HepG2 (cell line): ENCODE data around the gene NME1. TPM values are rescaled to one million over a fixed set of nuclear protein-coding genes. Genes with fewer than 3 reads are reported as not detected.

ENCODE experiments used
- ADNP ChIP-seq: sonication (generic); formaldehyde crosslinking; IDR thresholded peaks from 2 replicates; pipeline ENCODE4 v1.4.0; 2020; ENCODE audit warnings: missing genetic modification reagents
- BATF2 ChIP-seq: sonication (generic); formaldehyde crosslinking; IDR thresholded peaks from 2 replicates; pipeline ENCODE4 v1.8.0; 2022; ENCODE audit warnings: mild to moderate bottlenecking, missing genetic modification reagents, moderate library complexity
- ELF3 ChIP-seq: IDR thresholded peaks from 2 replicates; pipeline ENCODE4 v1.6.1; 2016; ENCODE audit warnings: missing genetic modification reagents, missing compliant biosample characterization
- FOSL1 ChIP-seq: sonication (generic); formaldehyde crosslinking; IDR thresholded peaks from 2 replicates; pipeline ENCODE4 v1.9.0; 2021; ENCODE audit warnings: missing genetic modification reagents, borderline replicate concordance
- FUBP1 ChIP-seq: sonication (generic); formaldehyde crosslinking; IDR thresholded peaks from 2 replicates; pipeline ENCODE4 v1.5.1; 2020; ENCODE audit warnings: missing genetic modification reagents, mild to moderate bottlenecking, borderline replicate concordance
- MEIS1 ChIP-seq: sonication (generic); formaldehyde crosslinking; IDR thresholded peaks from 2 replicates; pipeline ENCODE4 v1.9.0; 2021; ENCODE audit warnings: mild to moderate bottlenecking, missing genetic modification reagents, moderate library complexity, borderline replicate concordance
- PATZ1 ChIP-seq: sonication (generic); formaldehyde crosslinking; IDR thresholded peaks from 2 replicates; pipeline ENCODE4 v1.4.0; 2020; ENCODE audit warnings: missing genetic modification reagents
- RORA ChIP-seq: sonication (generic); formaldehyde crosslinking; IDR thresholded peaks from 2 replicates; pipeline ENCODE4 v1.5.0; 2020; ENCODE audit warnings: mild to moderate bottlenecking, missing genetic modification reagents, moderate library complexity
- SMAD1 ChIP-seq: sonication (generic); formaldehyde crosslinking; IDR thresholded peaks from 2 replicates; pipeline ENCODE4 v1.4.0; 2020; ENCODE audit warnings: missing genetic modification reagents, low read depth, mild to moderate bottlenecking, borderline replicate concordance
- SOX6 ChIP-seq, 2 experiments: fragments of 450-650 bp in 1 of 2; sonication (generic) in 1 of 2; formaldehyde crosslinking in 1 of 2; IDR thresholded peaks; 2 replicates each; pipeline versions ENCODE4 v1.4.0 to v1.6.1; 2017 to 2020; ENCODE audit warnings: antibody characterized with exemption in 1 of 2, mild to moderate bottlenecking in 1 of 2, missing genetic modification reagents in 1 of 2
- TRAFD1 ChIP-seq: sonication (generic); formaldehyde crosslinking; IDR thresholded peaks from 2 replicates; pipeline ENCODE4 v1.5.1; 2020; ENCODE audit warnings: missing genetic modification reagents, mild to moderate bottlenecking, borderline replicate concordance
- ZBTB43 ChIP-seq: sonication (generic); formaldehyde crosslinking; conservative IDR thresholded peaks from 2 replicates; pipeline ENCODE4 v1.4.0; 2020; ENCODE audit warnings: missing genetic modification reagents
- ZNF121 ChIP-seq: sonication (generic); formaldehyde crosslinking; IDR thresholded peaks from 2 replicates; pipeline ENCODE4 v1.5.0; 2020; ENCODE audit warnings: mild to moderate bottlenecking, missing genetic modification reagents
- ZNF281 ChIP-seq: sonication (generic); formaldehyde crosslinking; IDR thresholded peaks from 2 replicates; pipeline ENCODE4 v1.4.0; 2020; ENCODE audit warnings: missing genetic modification reagents, borderline replicate concordance
- ZNF33B ChIP-seq: sonication (generic); formaldehyde crosslinking; IDR thresholded peaks from 2 replicates; pipeline ENCODE4 v1.5.1; 2020; ENCODE audit warnings: mild to moderate bottlenecking, missing genetic modification reagents
- ZNF619 ChIP-seq: sonication (generic); formaldehyde crosslinking; IDR thresholded peaks from 2 replicates; pipeline ENCODE4 v1.4.0; 2020; ENCODE audit warnings: mild to moderate bottlenecking, missing genetic modification reagents
- polyA plus RNA-seq, 8 experiments: library from polyadenylated mRNA; depleted of rRNA in 3 of 8; stranded (reverse) in 7 of 8; unstranded in 1 of 8; fragments of >200 nt; fragmentation: Illumina TruSeq in 4 of 8; extraction: Trizol in 4 of 8; gene quantifications; 2 replicates each; pipeline versions ENCODE4 v1.2.1 to v1.2.3, GENCODE V29; 2011 to 2016; ENCODE audit warnings: low read depth in 4 of 8, missing spikeins in 1 of 8, mixed read lengths in 1 of 8; ENCODE audit not compliant: insufficient read depth in 1 of 8
- total RNA-seq, 5 experiments: library from RNA; depleted of rRNA; stranded (reverse); fragments of >200 nt; fragmentation: Illumina TruSeq; extraction: Trizol; gene quantifications; 2 replicates each; pipeline ENCODE4 v1.2.3, GENCODE V29; 2016; ENCODE audit warnings: low read depth in 1 of 5

Gene NME1
- total and polyA plus RNA-seq, 2 of the 13 experiments (the other 11 are each of a cell fraction or from before 2014, with no cell fraction given), result 295 to 516 TPM

- TF ChIP-seq FOSL1, result no peak; the same call in 1 of the 2 replicates
- TF ChIP-seq BATF2, result no peak
- no peak for TF ChIP-seq ZNF121 (CRISPR knock-in tag)
- TF ChIP-seq ZNF281 (CRISPR knock-in tag), result no peak
- TF ChIP-seq MEIS1 (CRISPR knock-in tag), result no peak; the same call in none of the 2 replicates
- peak; percentile 40; the same call in 1 of the 2 replicates for TF ChIP-seq PATZ1 (CRISPR knock-in tag)
- no peak; the same call in 1 of the 2 replicates for TF ChIP-seq ELF3 (CRISPR knock-in tag)
- peak; percentile 56; the same call in 1 of the 2 replicates for TF ChIP-seq ZNF619 (CRISPR knock-in tag)
- TF ChIP-seq ZNF33B (CRISPR knock-in tag), result no peak; the same call in 1 of the 2 replicates
- no peak for TF ChIP-seq TRAFD1 (CRISPR knock-in tag)
- TF ChIP-seq SMAD1, result peak; percentile 28; the same call in 1 of the 2 replicates
- no peak for TF ChIP-seq SOX6 (IDR thresholded peaks at IDR 0.05)
- TF ChIP-seq SOX6 (CRISPR knock-in tag; IDR thresholded peaks at IDR 0.05), result 0 out of 2 replicates have a peak, but pooled peaks have one; percentile 22
- TF ChIP-seq ZBTB43, result peak; percentile 40
- no peak for TF ChIP-seq RORA (CRISPR knock-in tag)
- TF ChIP-seq ADNP, result no peak
- TF ChIP-seq FUBP1 (CRISPR knock-in tag), result no peak
Observed at GRCh38 chr17:51166987-51167931, 13.9 kb downstream of the NME1 start (continued).
